Calu3 (cell line): ENCODE measurements around the gene PDE3B. TPM values are rescaled to one million over a fixed set of nuclear protein-coding genes. Genes with fewer than 3 reads are reported as not detected.

ENCODE experiments used
- BruUV-seq: library from RNA; stranded (reverse); fragments of 400-500 nt; replicated peaks from 2 replicates; lab custom pipeline; 2021; lab: Mats Ljungman, UMichigan
- CTCF ChIA-PET: fragments of 300-600 bp; sonication (Branson Sonifier 250); formaldehyde crosslinking; loops from one replicate; lab custom pipeline; 2022; ENCODE audit warnings: antibody characterized with exemption; lab: Charles Lee
- DNase-seq: peaks from one replicate; pipeline ENCODE4 v3.0.0; 2022
- H3K27ac Mint-ChIP-seq: one replicate; pipeline ENCODE4 v1.8.0; 2022; ENCODE audit warnings: mixed read lengths; ENCODE audit not compliant: unreplicated experiment
- H3K27me3 Mint-ChIP-seq: one replicate; pipeline ENCODE4 v1.8.0; 2022; ENCODE audit warnings: mixed read lengths; ENCODE audit not compliant: unreplicated experiment
- H3K36me3 Mint-ChIP-seq: one replicate; pipeline ENCODE4 v1.8.0; 2022; ENCODE audit warnings: mild to moderate bottlenecking, moderate library complexity, mixed read lengths; ENCODE audit not compliant: insufficient read depth, unreplicated experiment
- H3K4me1 Mint-ChIP-seq: one replicate; pipeline ENCODE4 v1.8.0; 2022; ENCODE audit warnings: mild to moderate bottlenecking, low read depth, mixed read lengths; ENCODE audit not compliant: unreplicated experiment
- H3K4me3 Mint-ChIP-seq: one replicate; pipeline ENCODE4 v1.8.0; 2022; ENCODE audit warnings: mild to moderate bottlenecking, low read depth, moderate library complexity, mixed read lengths; ENCODE audit not compliant: unreplicated experiment
- H3K9me3 Mint-ChIP-seq: one replicate; pipeline ENCODE4 v1.8.0; 2022; ENCODE audit warnings: low read depth, mixed read lengths; ENCODE audit not compliant: unreplicated experiment
- intact Hi-C: fragments of 100-400 bp; cut with micrococcal nuclease; formaldehyde crosslinking; loops from one replicate; pipeline ENCODE4 v1.10.0; 2022; ENCODE audit not compliant: unreplicated experiment
- total RNA-seq: library from RNA; stranded (reverse); gene quantifications from 2 replicates; pipeline ENCODE4 v1.2.3, GENCODE V29; 2022
- TF ChIP-seq, protein P1 (sequence below): fragments of 200-600 bp; IDR thresholded peaks from one replicate; pipeline ENCODE4 v1.8.0; 2022; ENCODE audit warnings: antibody characterized with exemption; ENCODE audit not compliant: unreplicated experiment

The PDE3B gene
- total RNA-seq, 1 experiment from 2014 or later, result 4.5 TPM

DNA sequence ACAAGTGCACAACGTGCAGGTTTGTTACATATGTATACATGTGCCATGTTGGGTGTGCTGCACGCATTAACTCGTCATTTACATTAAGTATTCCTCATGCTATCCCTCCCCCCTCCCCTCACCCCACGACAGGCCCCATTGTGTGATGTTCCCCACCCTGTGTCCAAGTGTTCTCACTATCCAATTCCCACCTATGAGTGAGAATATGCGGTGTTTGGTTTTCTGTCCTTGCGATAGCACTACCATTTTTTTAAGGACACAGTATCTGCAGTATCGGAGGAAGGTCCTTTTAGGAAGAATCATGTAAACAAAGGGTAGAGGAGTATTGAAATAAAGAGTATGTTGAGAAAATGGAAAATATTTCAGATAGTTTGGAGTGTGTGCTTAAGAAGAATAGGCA lies 25.9 kb downstream of the PDE3B start:
- Mint-ChIP-seq H3K27ac (no peak overlapping the region), H3K4me3 (no peak overlapping the region), H3K9me3 (no peaks in the 10 kb centered on the region), H3K27me3 (no peaks in the 10 kb centered on the region), H3K4me1 (no peaks in the 10 kb centered on the region), H3K36me3 (no peaks in the 10 kb centered on the region)
- DNase-seq, result no peak
- TF ChIP-seq, protein P1, sequence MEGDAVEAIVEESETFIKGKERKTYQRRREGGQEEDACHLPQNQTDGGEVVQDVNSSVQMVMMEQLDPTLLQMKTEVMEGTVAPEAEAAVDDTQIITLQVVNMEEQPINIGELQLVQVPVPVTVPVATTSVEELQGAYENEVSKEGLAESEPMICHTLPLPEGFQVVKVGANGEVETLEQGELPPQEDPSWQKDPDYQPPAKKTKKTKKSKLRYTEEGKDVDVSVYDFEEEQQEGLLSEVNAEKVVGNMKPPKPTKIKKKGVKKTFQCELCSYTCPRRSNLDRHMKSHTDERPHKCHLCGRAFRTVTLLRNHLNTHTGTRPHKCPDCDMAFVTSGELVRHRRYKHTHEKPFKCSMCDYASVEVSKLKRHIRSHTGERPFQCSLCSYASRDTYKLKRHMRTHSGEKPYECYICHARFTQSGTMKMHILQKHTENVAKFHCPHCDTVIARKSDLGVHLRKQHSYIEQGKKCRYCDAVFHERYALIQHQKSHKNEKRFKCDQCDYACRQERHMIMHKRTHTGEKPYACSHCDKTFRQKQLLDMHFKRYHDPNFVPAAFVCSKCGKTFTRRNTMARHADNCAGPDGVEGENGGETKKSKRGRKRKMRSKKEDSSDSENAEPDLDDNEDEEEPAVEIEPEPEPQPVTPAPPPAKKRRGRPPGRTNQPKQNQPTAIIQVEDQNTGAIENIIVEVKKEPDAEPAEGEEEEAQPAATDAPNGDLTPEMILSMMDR, result no peak
- CTCF ChIA-PET, result no interaction called here
- BruUV-seq, result no TSS peak
- intact Hi-C loops, result no loop called here

DNA sequence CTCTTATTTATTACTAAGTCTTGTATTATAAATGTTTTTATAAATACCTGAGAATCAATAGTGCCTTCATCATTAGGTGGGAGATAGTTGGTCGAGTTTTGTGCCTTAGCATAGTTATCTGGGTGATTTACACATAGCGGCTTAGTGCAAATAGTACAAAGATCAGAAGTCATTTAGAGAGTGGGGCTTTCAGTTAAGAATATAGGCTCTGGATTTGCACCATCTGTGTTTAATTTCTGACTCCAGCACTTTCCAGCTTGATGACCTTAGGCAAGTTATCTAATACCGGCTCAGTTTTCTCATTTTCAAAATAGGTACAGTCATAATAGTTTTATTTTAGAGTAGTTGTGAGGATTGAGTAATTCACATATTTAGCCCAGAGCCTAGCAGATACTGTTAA lies 26.4 kb downstream of the PDE3B start:
- DNase-seq, result no peak
- Mint-ChIP-seq H3K36me3 (no peaks in the 10 kb centered on the region), H3K4me1 (no peaks in the 10 kb centered on the region), H3K27me3 (no peaks in the 10 kb centered on the region), H3K9me3 (no peaks in the 10 kb centered on the region), H3K4me3 (no peak overlapping the region), H3K27ac (no peak overlapping the region)
- BruUV-seq, result no TSS peak
- intact Hi-C loops, result no loop called here
- CTCF ChIA-PET, result no interaction called here
- TF ChIP-seq, protein P1, result no peak

DNA sequence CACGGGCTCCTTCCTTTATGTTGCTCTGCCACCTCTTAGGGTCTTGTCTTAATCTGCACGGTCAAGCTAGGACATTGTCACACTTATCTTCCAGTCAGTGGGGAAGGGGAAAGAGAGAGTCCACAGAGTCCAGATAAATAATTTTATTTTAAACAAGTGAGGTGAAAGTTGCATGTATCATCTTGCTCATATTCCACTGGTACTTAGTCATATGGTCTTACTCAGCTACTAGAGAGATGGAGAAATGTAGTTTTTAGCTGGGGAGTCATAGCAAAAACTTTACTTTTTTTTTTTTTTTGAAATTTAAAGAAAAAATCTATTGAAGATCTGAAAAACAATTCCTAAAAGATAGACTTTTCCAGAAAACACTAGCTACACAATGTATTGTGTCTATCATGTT lies 29.0 kb downstream of the PDE3B start:
- no peaks in the 10 kb centered on the region for H3K4me1 Mint-ChIP-seq
- TF ChIP-seq, protein P1, result no peak
- no peaks in the 10 kb centered on the region for H3K27me3 Mint-ChIP-seq
- H3K4me3 Mint-ChIP-seq, result no peak overlapping the region
- H3K27ac Mint-ChIP-seq, result no peak overlapping the region
- H3K9me3 Mint-ChIP-seq, result no peaks in the 10 kb centered on the region
- DNase-seq, result no peak
- no TSS peak for BruUV-seq
- intact Hi-C loops, result no loop called here
- CTCF ChIA-PET, result no interaction called here
- H3K36me3 Mint-ChIP-seq, result no peaks in the 10 kb centered on the region

DNA sequence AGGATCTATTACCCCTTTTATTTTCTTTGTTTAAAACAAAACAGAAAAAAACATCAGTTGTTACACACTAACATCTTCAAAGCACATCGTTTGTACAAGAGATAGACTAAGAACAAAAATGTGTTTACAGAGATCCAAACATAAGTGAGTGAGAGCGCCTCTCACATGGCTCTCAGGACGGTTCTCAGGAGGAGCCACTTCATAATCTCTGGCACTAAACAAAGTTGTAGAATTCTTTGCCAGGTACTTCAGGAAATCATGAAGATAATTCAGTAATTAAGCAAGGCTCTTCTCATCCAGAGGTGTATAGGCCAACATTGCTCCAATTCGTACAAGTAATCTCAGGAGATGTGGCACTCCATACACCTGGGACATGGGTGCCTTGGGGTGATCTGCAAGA lies 29.8 kb downstream of the PDE3B start:
- Mint-ChIP-seq H3K27me3 (no peaks in the 10 kb centered on the region), H3K4me3 (no peak overlapping the region), H3K36me3 (no peaks in the 10 kb centered on the region), H3K4me1 (no peaks in the 10 kb centered on the region), H3K27ac (no peak overlapping the region), H3K9me3 (no peaks in the 10 kb centered on the region)
- CTCF ChIA-PET, result no interaction called here
- TF ChIP-seq, protein P1, result no peak
- BruUV-seq, result no TSS peak
- intact Hi-C loops, result no loop called here
- DNase-seq, result no peak
